GM23338 (cell line): ENCODE data around the gene LAMTOR5. TPM values are rescaled to one million over a fixed set of nuclear protein-coding genes. Genes with fewer than 3 reads are reported as not detected.

Experiments
- ATAC-seq: fragments of 200-7000 bp; cut with Tn5 transposase; 3 replicates; pipeline ENCODE4 v1.9.1; 2020
- DNase-seq: peaks from one replicate; pipeline ENCODE4 v3.0.0-alpha.2; 2015; ENCODE audit warnings: low spot score
- H2AFZ ChIP-seq: fragments of 200-600 bp; sonication (generic); 2 replicates; pipeline ENCODE4 v1.8.0; 2016; ENCODE audit warnings: antibody characterized with exemption, mild to moderate bottlenecking, moderate library complexity
- H3F3A ChIP-seq: fragments of 200-600 bp; sonication (generic); replicated peaks from 2 replicates; pipeline ENCODE4 v1.8.0; 2017; ENCODE audit warnings: antibody characterized with exemption, mixed run types, low read depth
- H3K27ac ChIP-seq: fragments of 200-600 bp; sonication (generic); 2 replicates; pipeline ENCODE4 v1.6.1; 2016; ENCODE audit warnings: low read depth
- H3K27me3 ChIP-seq: fragments of 200-600 bp; sonication (generic); 2 replicates; pipeline ENCODE4 v1.8.0; 2016; ENCODE audit warnings: mild to moderate bottlenecking, mixed run types, moderate library complexity; ENCODE audit not compliant: insufficient read depth
- H3K36me3 ChIP-seq: fragments of 200-600 bp; sonication (generic); 2 replicates; pipeline ENCODE4 v1.8.0; 2016; ENCODE audit warnings: mild to moderate bottlenecking; ENCODE audit not compliant: insufficient read depth
- H3K4me1 ChIP-seq: fragments of 200-600 bp; sonication (generic); 2 replicates; pipeline ENCODE4 v1.8.0; 2016; ENCODE audit warnings: mild to moderate bottlenecking, moderate library complexity; ENCODE audit not compliant: insufficient read depth
- H3K4me2 ChIP-seq: fragments of 200-600 bp; sonication (generic); 2 replicates; pipeline ENCODE4 v1.7.1; 2017; ENCODE audit warnings: mixed run types
- H3K4me3 ChIP-seq: fragments of 200-600 bp; sonication (generic); 2 replicates; pipeline ENCODE4 v1.6.1; 2016; ENCODE audit warnings: mixed run types
- H3K79me2 ChIP-seq: fragments of 200-600 bp; sonication (generic); replicated peaks from 2 replicates; pipeline ENCODE4 v1.8.0; 2017; ENCODE audit warnings: mild to moderate bottlenecking; ENCODE audit not compliant: insufficient read depth
- H3K9me2 ChIP-seq: fragments of 200-600 bp; sonication (generic); 2 replicates; pipeline ENCODE4 v1.8.0; 2017; ENCODE audit not compliant: insufficient read depth
- H4K20me1 ChIP-seq: fragments of 200-600 bp; sonication (generic); replicated peaks from 2 replicates; pipeline ENCODE4 v1.8.0; 2017; ENCODE audit warnings: mild to moderate bottlenecking; ENCODE audit not compliant: insufficient read depth
- H3K27ac Mint-ChIP-seq: 2 replicates; pipeline ENCODE4 v1.8.0; 2020; ENCODE audit warnings: inconsistent platforms, mild to moderate bottlenecking, moderate library complexity, mixed read lengths
- H3K27me3 Mint-ChIP-seq: 3 replicates; pipeline ENCODE4 v1.8.0; 2022; ENCODE audit warnings: low read depth, mild to moderate bottlenecking, moderate library complexity, mixed read lengths, inconsistent platforms; ENCODE audit not compliant: insufficient read depth, poor library complexity
- H3K36me3 Mint-ChIP-seq: 3 replicates; pipeline ENCODE4 v1.8.0; 2021; ENCODE audit warnings: low read depth, mild to moderate bottlenecking, inconsistent platforms, moderate library complexity, mixed read lengths
- H3K4me1 Mint-ChIP-seq: 3 replicates; pipeline ENCODE4 v1.8.0; 2020; ENCODE audit warnings: mild to moderate bottlenecking, inconsistent platforms, mixed read lengths
- H3K4me3 Mint-ChIP-seq: 3 replicates; pipeline ENCODE4 v1.8.0; 2021; ENCODE audit warnings: moderate library complexity, mild to moderate bottlenecking, inconsistent platforms, mixed read lengths
- H3K9me3 Mint-ChIP-seq: 3 replicates; pipeline ENCODE4 v1.8.0; 2020; ENCODE audit warnings: moderate library complexity, mild to moderate bottlenecking, inconsistent platforms, mixed read lengths
- CREB1 ChIP-seq: fragments of 250-450 bp; sonication (Bioruptor Pico); IDR thresholded peaks from 2 replicates; pipeline ENCODE4 v1.5.0; 2020; ENCODE audit warnings: low read depth, mild to moderate bottlenecking, moderate library complexity
- CTCF ChIP-seq, 2 experiments: fragments of 200-600 bp in 1 of 2; sonication (generic) in 1 of 2; conservative IDR thresholded peaks; 2 replicates each; pipeline versions ENCODE4 v1.5.1 to v1.6.1; 2016 to 2017; ENCODE audit warnings: antibody characterized with exemption in 2 of 2, low read depth in 2 of 2, mild to moderate bottlenecking in 2 of 2, moderate library complexity in 1 of 2
- EZH2 ChIP-seq: fragments of 200-600 bp; sonication (generic); IDR thresholded peaks from one replicate; pipeline ENCODE4 v1.8.0; 2017; ENCODE audit warnings: antibody characterized with exemption, mild to moderate bottlenecking, low read depth; ENCODE audit not compliant: unreplicated experiment
- EZH2phosphoT487 ChIP-seq: fragments of 200-600 bp; sonication (generic); IDR thresholded peaks from one replicate; pipeline ENCODE4 v1.8.1; 2018; ENCODE audit warnings: antibody characterized with exemption; ENCODE audit not compliant: unreplicated experiment
- NANOG ChIP-seq: IDR thresholded peaks from 2 replicates; pipeline ENCODE4 v1.6.1; 2016; ENCODE audit warnings: antibody characterized with exemption, borderline replicate concordance
- POLR2AphosphoS5 ChIP-seq: IDR thresholded peaks from 2 replicates; pipeline ENCODE4 v1.6.1; 2016; ENCODE audit warnings: antibody characterized with exemption, low read depth
- REST ChIP-seq: IDR thresholded peaks from one replicate; pipeline ENCODE4 v1.6.1; 2018; ENCODE audit warnings: antibody characterized with exemption; ENCODE audit not compliant: unreplicated experiment
- STAT1 ChIP-seq: IDR thresholded peaks from one replicate; pipeline ENCODE4 v1.6.1; 2016; ENCODE audit warnings: antibody characterized with exemption; ENCODE audit not compliant: unreplicated experiment
- ZNF114 ChIP-seq: fragments of 250-450 bp; sonication (Bioruptor Pico); IDR thresholded peaks from 2 replicates; pipeline ENCODE4 v1.5.0; 2020; ENCODE audit warnings: mild to moderate bottlenecking, moderate library complexity
- ZNF331 ChIP-seq: fragments of 250-450 bp; sonication (Bioruptor Pico); IDR thresholded peaks from 2 replicates; pipeline ENCODE4 v1.5.0; 2020; ENCODE audit warnings: low read depth, mild to moderate bottlenecking, moderate library complexity
- ZNF462 ChIP-seq: fragments of 250-450 bp; sonication (Bioruptor Pico); IDR thresholded peaks from 2 replicates; pipeline ENCODE4 v1.5.0; 2020; ENCODE audit warnings: mild to moderate bottlenecking, moderate library complexity
- polyA plus RNA-seq: library from polyadenylated mRNA; unstranded; fragments of >200 nt; fragmentation: Nextera tagmentation; extraction: Ambion mirVana; gene quantifications from 2 replicates; pipeline ENCODE4 v1.2.1, GENCODE V29; 2016
- total RNA-seq: library from RNA; depleted of rRNA; stranded (reverse); fragments of >200 nt; shearing (Covaris generic); gene quantifications from 2 replicates; pipeline ENCODE4 v1.2.3, GENCODE V29; 2014

LAMTOR5 gene
- total and polyA plus RNA-seq, 2 experiments from 2014 or later = 41.0 to 246 TPM

GRCh38 chr1:110433803-110434202, 26.3 kb upstream of the LAMTOR5 start:
- no peaks in the 10 kb centered on the region for H3K36me3 Mint-ChIP-seq
- TF ChIP-seq EZH2phosphoT487 (no peak), CTCF (conservative IDR thresholded peaks at IDR 0.05; ENCODE audit: low read depth in 2 of 2) (peak in 1 of 2 experiments; percentile 17; a peak in 1 of 4 replicates)
- H3K27ac Mint-ChIP-seq = peak overlapping the region; percentile 30
- H3K27me3 ChIP-seq = no peaks in the 10 kb centered on the region
- no peak overlapping the region for H3K4me3 Mint-ChIP-seq
- no peaks in the 10 kb centered on the region for H3K9me3 Mint-ChIP-seq
- H3K9me2 ChIP-seq = no peaks in the 10 kb centered on the region
- H3K4me1 Mint-ChIP-seq = peaks cover 25% of the 10 kb centered on the region
- peak; percentile 80 for DNase-seq
- peaks cover 15% of the 10 kb centered on the region for H3K27me3 Mint-ChIP-seq
- no peaks in the 10 kb centered on the region for H4K20me1 ChIP-seq
- H3K27ac ChIP-seq = no peak overlapping the region
- no peaks in the 10 kb centered on the region for H3K36me3 ChIP-seq
- peak overlapping the region; percentile 93; the same call in 1 of the 2 replicates for H2AFZ ChIP-seq
- H3K4me2 ChIP-seq = peak overlapping the region; percentile 55
- no peak overlapping the region for H3K4me3 ChIP-seq
- H3F3A ChIP-seq = no peaks in the 10 kb centered on the region
- peaks cover 14% of the 10 kb centered on the region for H3K4me1 ChIP-seq
- H3K79me2 ChIP-seq = no peaks in the 10 kb centered on the region
- ATAC-seq = peak; percentile 99

GRCh38 chr1:110433213-110433612, 25.7 kb upstream of the LAMTOR5 start:
- Mint-ChIP-seq H3K4me1 (peaks cover 25% of the 10 kb centered on the region), H3K9me3 (no peaks in the 10 kb centered on the region), H3K27me3 (peaks cover 12% of the 10 kb centered on the region), H3K27ac (no peak overlapping the region), H3K4me3 (no peak overlapping the region), H3K36me3 (no peaks in the 10 kb centered on the region)
- Histone ChIP-seq H3K79me2 (no peaks in the 10 kb centered on the region), H3K4me1 (peaks cover 14% of the 10 kb centered on the region), H3K4me2 (peak overlapping the region; percentile 55; the same call in 1 of the 2 replicates), H2AFZ (peak overlapping the region; percentile 93; the same call in 1 of the 2 replicates), H3K9me2 (no peaks in the 10 kb centered on the region), H4K20me1 (no peaks in the 10 kb centered on the region), H3K36me3 (no peaks in the 10 kb centered on the region), H3K27me3 (no peaks in the 10 kb centered on the region), H3F3A (no peaks in the 10 kb centered on the region), H3K4me3 (no peak overlapping the region), H3K27ac (no peak overlapping the region)
- ATAC-seq (no peak), DNase-seq (no peak)
- no peak for TF ChIP-seq EZH2
- no peak for TF ChIP-seq STAT1
- TF ChIP-seq NANOG = no peak
- TF ChIP-seq ZNF331 (CRISPR knock-in tag) = no peak
- no peak for TF ChIP-seq CREB1 (CRISPR knock-in tag)
- TF ChIP-seq POLR2AphosphoS5 = no peak
- no peak for TF ChIP-seq ZNF114 (CRISPR knock-in tag)
- TF ChIP-seq REST = no peak
- no peak for TF ChIP-seq ZNF462 (CRISPR knock-in tag)
